ENCODE results near the gene IMMT.

The IMMT gene

GRCh38 chr2:86143926-86144685 lies 51.2 kb downstream of the IMMT start:
- Histone ChIP-seq H3K4me3 (replicated peaks; ENCODE audit: low read depth, low read length) (no peak overlapping the region), H3K36me3 (ENCODE audit: control insufficient read depth, insufficient read depth, low read length) (peaks cover 18% of the 10 kb centered on the region), H3K27me3 (replicated peaks; ENCODE audit: control insufficient read depth, insufficient read depth, low read length) (no peaks in the 10 kb centered on the region)
- TF ChIP-seq CTCF (IDR thresholded peaks at IDR 0.05; ENCODE audit: insufficient read depth, low read length, poor library complexity, severe bottlenecking), result no peak
- no peak for DNase-seq (ENCODE audit: extremely low read depth, insufficient read length)

DNA sequence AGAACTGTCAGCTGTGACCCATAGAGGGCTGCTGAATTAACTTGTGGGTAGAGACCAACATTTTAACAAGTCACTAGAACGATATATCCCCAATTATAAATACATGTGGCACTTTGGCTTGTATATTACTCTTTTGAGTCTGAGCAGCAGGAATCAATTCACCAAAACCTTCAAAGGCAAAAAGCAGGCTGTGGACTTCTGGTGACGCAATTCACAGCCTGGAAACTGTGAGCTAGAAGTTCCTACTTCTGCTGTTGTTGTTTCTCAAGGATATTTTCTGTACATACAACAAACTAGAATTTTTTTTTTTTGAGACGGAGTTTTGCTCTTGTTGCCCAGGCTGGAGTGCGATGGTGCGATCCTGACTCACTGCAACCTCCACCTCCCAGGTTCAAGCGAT lies 52.0 kb downstream of the IMMT start:
- H3K36me3 ChIP-seq (ENCODE audit: control insufficient read depth, insufficient read depth, low read length), result peaks cover 25% of the 10 kb centered on the region
- DNase-seq (ENCODE audit: extremely low read depth, insufficient read length), result no peak
- TF ChIP-seq CTCF (IDR thresholded peaks at IDR 0.05; ENCODE audit: insufficient read depth, low read length, poor library complexity, severe bottlenecking), result no peak

DNA sequence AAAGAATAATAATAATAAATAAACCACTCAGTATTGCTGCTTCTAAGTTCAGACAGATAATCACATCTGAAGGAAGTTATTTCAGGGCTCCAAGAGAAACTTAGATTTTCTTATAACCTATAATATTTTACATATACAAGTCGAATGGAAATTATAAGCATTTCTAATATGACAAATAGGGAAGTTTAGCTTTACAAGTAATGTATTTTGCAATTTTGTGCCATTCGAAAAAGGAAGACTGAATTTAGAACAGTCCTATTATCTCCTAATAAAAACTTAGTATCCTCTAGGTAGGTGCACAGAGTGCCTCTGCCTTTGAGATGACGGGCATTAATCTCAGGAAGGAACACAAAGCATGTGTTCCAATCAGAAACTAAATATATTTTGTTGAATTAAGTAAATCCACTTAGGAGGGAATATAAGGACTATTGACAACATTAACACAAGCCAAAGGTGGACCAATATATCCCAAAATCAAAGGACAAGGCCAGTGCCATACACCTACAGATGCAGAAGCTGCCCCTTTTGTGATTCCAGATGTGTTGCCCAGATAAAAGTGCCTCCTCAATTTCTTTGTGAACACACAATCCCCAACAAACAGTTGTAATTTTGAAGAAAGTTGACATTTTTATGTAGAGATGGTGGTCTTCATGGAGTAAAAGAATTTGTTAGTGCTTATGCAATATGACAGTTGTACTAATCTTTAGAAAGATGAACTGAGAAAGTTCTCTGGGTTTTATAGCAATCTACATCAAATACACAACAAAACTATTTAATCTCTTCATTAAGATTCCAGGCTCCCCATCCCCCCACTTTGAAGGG lies 52.6 kb downstream of the IMMT start:
- no peak for TF ChIP-seq CTCF (IDR thresholded peaks at IDR 0.05; ENCODE audit: insufficient read depth, low read length, poor library complexity, severe bottlenecking)
- H3K27me3 ChIP-seq (replicated peaks; ENCODE audit: control insufficient read depth, insufficient read depth, low read length), result no peaks in the 10 kb centered on the region
- no peak for DNase-seq (ENCODE audit: extremely low read depth, insufficient read length)
- H3K4me3 ChIP-seq (replicated peaks; ENCODE audit: low read depth, low read length), result no peak overlapping the region
- H3K36me3 ChIP-seq (ENCODE audit: control insufficient read depth, insufficient read depth, low read length), result peaks cover 26% of the 10 kb centered on the region

More for the DNA sequence above, 52.0 kb downstream of the IMMT start:
- Histone ChIP-seq H3K27me3 (replicated peaks; ENCODE audit: control insufficient read depth, insufficient read depth, low read length) (no peaks in the 10 kb centered on the region), H3K4me3 (replicated peaks; ENCODE audit: low read depth, low read length) (no peak overlapping the region)

GRCh38 chr2:86140969-86141392 lies 54.3 kb downstream of the IMMT start:
- H3K4me3 ChIP-seq (replicated peaks; ENCODE audit: low read depth, low read length), result no peak overlapping the region
- DNase-seq (ENCODE audit: extremely low read depth, insufficient read length), result no peak

DNA sequence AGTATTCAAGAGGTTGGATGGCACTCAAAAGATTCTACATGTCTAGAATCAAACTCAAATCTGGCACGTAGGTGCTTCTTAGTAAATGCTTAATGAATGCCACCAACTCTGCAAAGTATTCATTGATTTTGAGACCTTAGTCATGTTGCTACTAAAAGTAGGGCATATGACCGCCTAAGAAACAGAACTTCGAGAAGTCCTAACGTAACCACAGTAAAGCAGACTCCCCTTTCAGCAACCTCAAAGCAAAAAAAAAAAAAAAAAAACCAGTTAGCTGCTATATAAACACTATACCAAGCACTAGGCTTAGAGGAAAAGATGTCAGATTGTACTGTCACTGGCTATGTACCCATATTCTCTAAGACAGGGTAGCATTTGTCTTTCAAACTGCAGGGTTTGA lies 55.3 kb downstream of the IMMT start:
- TF ChIP-seq CTCF (IDR thresholded peaks at IDR 0.05; ENCODE audit: insufficient read depth, low read length, poor library complexity, severe bottlenecking), result no peak
- DNase-seq (ENCODE audit: extremely low read depth, insufficient read length), result no peak
- Histone ChIP-seq H3K4me3 (replicated peaks; ENCODE audit: low read depth, low read length) (no peak overlapping the region), H3K27me3 (replicated peaks; ENCODE audit: control insufficient read depth, insufficient read depth, low read length) (no peaks in the 10 kb centered on the region), H3K36me3 (ENCODE audit: control insufficient read depth, insufficient read depth, low read length) (peaks cover 31% of the 10 kb centered on the region)

More at GRCh38 chr2:86140969-86141392, 54.3 kb downstream of the IMMT start:
- TF ChIP-seq CTCF (IDR thresholded peaks at IDR 0.05; ENCODE audit: insufficient read depth, low read length, poor library complexity, severe bottlenecking), result no peak
- Histone ChIP-seq H3K27me3 (replicated peaks; ENCODE audit: control insufficient read depth, insufficient read depth, low read length) (no peaks in the 10 kb centered on the region), H3K36me3 (ENCODE audit: control insufficient read depth, insufficient read depth, low read length) (peaks cover 27% of the 10 kb centered on the region)

Data from GM06990 (cell line).